K562 (cell line): ENCODE data around the gene SH3BP2. TPM values are rescaled to one million over a fixed set of nuclear protein-coding genes. Genes with fewer than 3 reads are reported as not detected.

ENCODE experiments used
- ATAC-seq: fragments of 200-7000 bp; cut with Tn5 transposase; 3 replicates; pipeline ENCODE4 v1.9.1; 2020; ENCODE audit warnings: moderate library complexity
- BruUV-seq: library from RNA; stranded (reverse); fragments of 400-500 nt; replicated peaks from 2 replicates; lab custom pipeline; 2021; lab: Mats Ljungman, UMichigan
- CTCF ChIA-PET: fragments of 300-600 bp; formaldehyde crosslinking; extraction: SDS; loops from one replicate; lab custom pipeline; 2021; ENCODE audit warnings: low intra/inter-chr PET ratio; lab: Yijun Ruan, JAX
- POLR2A ChIA-PET: fragments of 300-600, 350-650 bp; sonication (Branson Sonifier 250); formaldehyde crosslinking; extraction: SDS; loops from one replicate; lab custom pipeline; 2021; ENCODE audit warnings: antibody characterized with exemption, inconsistent platforms; lab: Yijun Ruan, JAX
- DNase-seq, 4 experiments: peaks; one replicate each; pipeline versions ENCODE4 v3.0.0 to v3.0.0-alpha.2; 2011 to 2018; ENCODE audit warnings: low spot score in 3 of 4, mixed read lengths in 3 of 4; ENCODE audit errors: extremely low read depth in 1 of 4
- FAIRE-seq: peaks from 2 replicates; lab custom pipeline; 2011; peaks lifted over from hg19 to GRCh38; lab: Jason Lieb, UNC
- H2AFZ ChIP-seq: 2 replicates; pipeline ENCODE4 v1.6.0; 2011; ENCODE audit warnings: low read depth, low read length, control low read depth, inconsistent platforms
- H3K27ac ChIP-seq: fragments of 200-600 bp; 3 replicates; pipeline ENCODE4 v1.8.0; 2011; ENCODE audit warnings: low read depth, mild to moderate bottlenecking, control low read depth, inconsistent platforms, low read length, moderate library complexity, mixed read lengths; ENCODE audit errors: extremely low read depth
- H3K27me3 ChIP-seq, 2 experiments: fragments of 300-600 bp in 1 of 2; 2 replicates in 1 of 2; 3 replicates in 1 of 2; pipeline versions ENCODE4 v1.6.0 to v1.8.0; 2011; ENCODE audit warnings: inconsistent platforms in 2 of 2, low read length in 2 of 2, mild to moderate bottlenecking in 1 of 2, mixed read lengths in 1 of 2, moderate library complexity in 1 of 2; ENCODE audit not compliant: control insufficient read depth in 2 of 2, insufficient read depth in 2 of 2
- H3K36me3 ChIP-seq: fragments of 300-600 bp; 3 replicates; pipeline ENCODE4 v1.8.0; 2011; ENCODE audit warnings: mild to moderate bottlenecking, low read length, inconsistent platforms; ENCODE audit not compliant: control insufficient read depth, insufficient read depth
- H3K4me1 ChIP-seq, 2 experiments: fragments of 200-600 bp in 1 of 2; replicated peaks in 1 of 2; 2 replicates in 1 of 2; 3 replicates in 1 of 2; pipeline versions ENCODE4 v1.5.1 to v1.8.0; 2011; ENCODE audit warnings: inconsistent platforms in 2 of 2, low read length in 2 of 2, mild to moderate bottlenecking in 1 of 2, mixed read lengths in 1 of 2, moderate library complexity in 1 of 2; ENCODE audit not compliant: control insufficient read depth in 2 of 2, insufficient read depth in 2 of 2
- H3K4me2 ChIP-seq: 2 replicates; pipeline ENCODE4 v1.6.1; 2011; ENCODE audit warnings: low read length, control low read depth, inconsistent platforms, mixed read lengths; ENCODE audit not compliant: insufficient read depth
- H3K4me3 ChIP-seq: fragments of 200-600 bp; sonication (generic), shearing (Covaris generic); 2 replicates; pipeline ENCODE4 v1.5.1; 2016; ENCODE audit warnings: control low read depth, inconsistent platforms
- H3K79me2 ChIP-seq: fragments of 200-600 bp; 3 replicates; pipeline ENCODE4 v1.8.0; 2011; ENCODE audit warnings: low read length, inconsistent platforms; ENCODE audit not compliant: control insufficient read depth, insufficient read depth
- H3K9ac ChIP-seq, 2 experiments: 2 replicates each; pipeline versions ENCODE4 v1.6.0 to v1.6.1; 2011; ENCODE audit warnings: low read depth in 2 of 2, low read length in 2 of 2, control low read depth in 1 of 2, inconsistent platforms in 1 of 2, mild to moderate bottlenecking in 1 of 2, mixed read lengths in 1 of 2; ENCODE audit not compliant: insufficient read depth in 1 of 2
- H3K9me1 ChIP-seq: one replicate; pipeline ENCODE4 v1.6.0; 2011; ENCODE audit warnings: inconsistent platforms, mild to moderate bottlenecking, low read length, moderate library complexity; ENCODE audit not compliant: control insufficient read depth, insufficient read depth
- H3K9me3 ChIP-seq: replicated peaks from 2 replicates; pipeline ENCODE4 v1.5.1; 2011; ENCODE audit warnings: low read depth, low read length, inconsistent platforms; ENCODE audit not compliant: control insufficient read depth, insufficient read depth
- H4K20me1 ChIP-seq: replicated peaks from 2 replicates; pipeline ENCODE4 v1.6.1; 2011; ENCODE audit warnings: low read length, inconsistent platforms, mixed read lengths; ENCODE audit not compliant: control insufficient read depth, insufficient read depth
- CBFA2T2 ChIP-seq: fragments of 450-650 bp; conservative IDR thresholded peaks from 2 replicates; pipeline ENCODE4 v1.6.1; 2017; ENCODE audit warnings: mild to moderate bottlenecking
- MIER1 ChIP-seq: fragments of 450-650 bp; IDR thresholded peaks from 2 replicates; pipeline ENCODE4 v1.6.1; 2016; ENCODE audit warnings: antibody characterized with exemption, mild to moderate bottlenecking, low read depth
- POLR2G ChIP-seq: fragments of 200-400 bp; formaldehyde crosslinking; IDR thresholded peaks from 2 replicates; pipeline ENCODE4 v1.6.1; 2017; ENCODE audit warnings: low read depth, mild to moderate bottlenecking, antibody characterized with exemption, low read length, moderate library complexity
- WGBS: fragments of 100-300 bp; shearing (Covaris generic); methylation state at CpG from one replicate; pipeline ENCODE4 v1.1.6; 2016; ENCODE audit warnings: low coverage, mixed read lengths; ENCODE audit not compliant: insufficient coverage; ENCODE audit errors: missing lambda C conversion rate; 5-methylcytosine and 5-hydroxymethylcytosine counted together
- in situ Hi-C: fragments of 300-500 bp; cut with MboI; formaldehyde crosslinking; loops from 4 replicates; pipeline ENCODE4 v1.15.0; 2018; ENCODE audit warnings: inconsistent platforms, mixed read lengths
- intact Hi-C: fragments of 100-400 bp; cut with micrococcal nuclease; formaldehyde crosslinking; loops from 2 replicates; pipeline ENCODE4 v1.14.2; 2022
- polyA plus RNA-seq, 8 experiments: library from polyadenylated mRNA; depleted of rRNA in 4 of 8; stranded (reverse) in 5 of 8; unstranded in 3 of 8; fragments of >200 nt; fragmentation: Nextera tagmentation in 2 of 8; fragmentation: Illumina TruSeq in 1 of 8; extraction: Ambion mirVana in 2 of 8; extraction: Trizol in 1 of 8; gene quantifications; 2 replicates each; pipeline versions ENCODE4 v1.2.1 to v1.2.3, GENCODE V29; 2011 to 2014; ENCODE audit warnings: inconsistent platforms in 1 of 8, missing spikeins in 1 of 8
- total RNA-seq, 7 experiments: library from RNA; depleted of rRNA in 6 of 7; stranded (reverse); fragments of >200 nt in 6 of 7; fragmentation: Illumina TruSeq in 2 of 7; extraction: Trizol in 2 of 7; gene quantifications; 2 replicates each; pipeline versions ENCODE4 v1.2.1 to v1.2.3, GENCODE V29; 2011 to 2021; ENCODE audit warnings: low replicate concordance in 1 of 7

Gene SH3BP2
- total and polyA plus RNA-seq, 9 of the 15 experiments (the other 6 are each of a cell fraction or from before 2014, with no cell fraction given) = 0.34 to 16.0 (median 5.1) TPM

- CTCF ChIA-PET = no interaction called here
- Histone ChIP-seq H3K4me3 (no peak overlapping the region), H4K20me1 (peaks cover 2% of the 10 kb centered on the region; the same call in 1 of the 2 replicates), H2AFZ (no peak overlapping the region), H3K27ac (no peak overlapping the region), H3K9me3 (no peaks in the 10 kb centered on the region), H3K4me1 (peaks cover 0 to 45% of the 10 kb centered on the region in 2 experiments; a peak in 1 of 5 replicates), H3K36me3 (no peaks in the 10 kb centered on the region), H3K9ac (no peak overlapping the region), H3K27me3 (no peaks in the 10 kb centered on the region), H3K4me2 (no peak overlapping the region), H3K79me2 (no peaks in the 10 kb centered on the region), H3K9me1 (peaks cover 2% of the 10 kb centered on the region)
- in situ Hi-C loops = no loop called here
- ATAC-seq (no peak), FAIRE-seq (no peak), DNase-seq (no peak)
- 65% methylated on average over 11 of the region's 17 CpGs for WGBS
- POLR2A ChIA-PET = interaction anchor here (0.7 kb wide), 1 partner anchor 1097 kb away, joined by 3 read pairs; no protein-coding TSS in a partner anchor
- no TSS peak for BruUV-seq
- TF ChIP-seq POLR2G = 0 out of 2 replicates have a peak, but pooled peaks have one; percentile 2
- TF ChIP-seq MIER1 = no peak
- intact Hi-C loops = no loop called here
These were observed 32.0 kb downstream of the SH3BP2 start for GRCh38 chr4:2824836-2825381.

- H4K20me1 ChIP-seq = no peaks in the 10 kb centered on the region
- H3K27ac ChIP-seq = no peak overlapping the region
- no peaks in the 10 kb centered on the region for H3K27me3 ChIP-seq
- peaks cover 0 to 50% of the 10 kb centered on the region in 2 experiments; a peak in 1 of 5 replicates for H3K4me1 ChIP-seq
- H3K9me1 ChIP-seq = peaks cover under 1% of the 10 kb centered on the region
- no peaks in the 10 kb centered on the region for H3K79me2 ChIP-seq
- no peak overlapping the region for H3K4me2 ChIP-seq
- H2AFZ ChIP-seq = no peak overlapping the region
- POLR2A ChIA-PET = no interaction called here
- no peak for DNase-seq
- no TSS peak for BruUV-seq
- intact Hi-C loops = no loop called here
- CTCF ChIA-PET = no interaction called here
- WGBS = 88% methylated on average over 5 of the region's 13 CpGs
- no peak overlapping the region for H3K4me3 ChIP-seq
- H3K9me3 ChIP-seq = no peaks in the 10 kb centered on the region
- no peak overlapping the region for H3K9ac ChIP-seq
- TF ChIP-seq CBFA2T2 = no peak
- 0 out of 2 replicates have a peak, but pooled peaks have one; percentile 13 for TF ChIP-seq POLR2G
- ATAC-seq = no peak
- no peaks in the 10 kb centered on the region for H3K36me3 ChIP-seq
- no peak for FAIRE-seq
- in situ Hi-C loops = no loop called here
These were observed 32.9 kb downstream of the SH3BP2 start for GRCh38 chr4:2825740-2826139.
